GM12878 (cell line): ENCODE results near the gene TRPM1. TPM values are rescaled to one million over a fixed set of nuclear protein-coding genes. Genes with fewer than 3 reads are reported as not detected.

Experiments
- ATAC-seq: fragments of 200-7000 bp; cut with Tn5 transposase; 3 replicates; pipeline ENCODE4 v1.9.1; 2020; ENCODE audit warnings: mild to moderate bottlenecking, moderate library complexity
- BruUV-seq: library from RNA; stranded (reverse); fragments of 400-500 nt; replicated peaks from 2 replicates; lab custom pipeline; 2021; lab: Mats Ljungman, UMichigan
- CTCF ChIA-PET: fragments of 300-600 bp; sonication (Branson Sonifier 250); formaldehyde crosslinking; extraction: SDS; loops from one replicate; lab custom pipeline; 2021; ENCODE audit warnings: inconsistent platforms; lab: Yijun Ruan, JAX
- POLR2A ChIA-PET: fragments of 350-600 bp; formaldehyde crosslinking; extraction: SDS; loops from one replicate; lab custom pipeline; 2021; ENCODE audit warnings: inconsistent platforms; lab: Charles Lee
- RAD21 ChIA-PET: fragments of 300-600 bp; sonication (Branson Sonifier 250); formaldehyde crosslinking; loops from one replicate; lab custom pipeline; 2023; ENCODE audit warnings: antibody characterized with exemption; ENCODE audit not compliant: unreplicated experiment; lab: Charles Lee
- SMC1A ChIA-PET: fragments of 300-600 bp; sonication (Branson Sonifier 250); formaldehyde crosslinking; loops from one replicate; lab custom pipeline; 2023; ENCODE audit not compliant: unreplicated experiment, uncharacterized antibody; lab: Charles Lee
- DNase-seq: peaks from one replicate; pipeline ENCODE4 v3.0.0-alpha.2; 2011; ENCODE audit warnings: low read depth, low spot score
- FAIRE-seq: peaks from 3 replicates; lab custom pipeline; 2011; peaks lifted over from hg19 to GRCh38; lab: Jason Lieb, UNC
- H2AFZ ChIP-seq: 2 replicates; pipeline ENCODE4 v1.6.0; 2011; ENCODE audit warnings: low read depth, low read length, control low read depth; ENCODE audit not compliant: control insufficient read depth
- H3K27ac ChIP-seq: 2 replicates; pipeline ENCODE4 v1.5.1; 2011; ENCODE audit warnings: control low read depth; ENCODE audit not compliant: control insufficient read depth, insufficient read depth
- H3K27me3 ChIP-seq, 2 experiments: replicated peaks in 1 of 2; 2 replicates each; pipeline versions ENCODE4 v1.6.0 to v1.6.1; 2011; ENCODE audit warnings: low read length in 1 of 2; ENCODE audit not compliant: control insufficient read depth in 2 of 2, insufficient read depth in 2 of 2
- H3K36me3 ChIP-seq, 2 experiments: 2 replicates each; pipeline ENCODE4 v1.5.1; 2011; ENCODE audit warnings: low read length in 1 of 2; ENCODE audit not compliant: control insufficient read depth in 2 of 2, insufficient read depth in 2 of 2
- H3K4me1 ChIP-seq: 2 replicates; pipeline ENCODE4 v1.6.1; 2011; ENCODE audit warnings: mild to moderate bottlenecking, low read length, moderate library complexity, mixed read lengths; ENCODE audit not compliant: control insufficient read depth, insufficient read depth
- H3K4me2 ChIP-seq: 2 replicates; pipeline ENCODE4 v1.6.0; 2011; ENCODE audit warnings: control low read depth; ENCODE audit not compliant: control insufficient read depth, insufficient read depth
- H3K4me3 ChIP-seq: fragments of 200-600 bp; sonication (generic); 2 replicates; pipeline ENCODE4 v1.5.1; 2016
- H3K79me2 ChIP-seq: 2 replicates; pipeline ENCODE4 v1.6.0; 2011; ENCODE audit warnings: low read length; ENCODE audit not compliant: control insufficient read depth, insufficient read depth
- H3K9ac ChIP-seq: 2 replicates; pipeline ENCODE4 v1.8.0; 2011; ENCODE audit warnings: low read length, control low read depth, mixed read lengths; ENCODE audit not compliant: control insufficient read depth, insufficient read depth
- H3K9me3 ChIP-seq: replicated peaks from 3 replicates; pipeline ENCODE4 v1.5.1; 2011; ENCODE audit warnings: mild to moderate bottlenecking, low read length; ENCODE audit not compliant: control insufficient read depth, insufficient read depth
- H4K20me1 ChIP-seq: 2 replicates; pipeline ENCODE4 v1.6.0; 2011; ENCODE audit not compliant: control insufficient read depth, insufficient read depth
- BCL11A ChIP-seq: IDR thresholded peaks from 2 replicates; pipeline ENCODE4 v1.6.1; 2011; ENCODE audit warnings: low read depth, low read length
- CBX5 ChIP-seq: sonication (generic); IDR thresholded peaks from 2 replicates; pipeline ENCODE4 v1.6.1; 2016; ENCODE audit warnings: low read depth, moderate library complexity, mild to moderate bottlenecking, inconsistent platforms
- CHD1 ChIP-seq: IDR thresholded peaks from 2 replicates; pipeline ENCODE4 v1.6.1; 2012; ENCODE audit warnings: low read depth, low read length, improper control_type of control experiment
- EED ChIP-seq: sonication (generic); IDR thresholded peaks from 2 replicates; pipeline ENCODE4 v1.6.1; 2016; ENCODE audit warnings: antibody characterized with exemption, low read depth
- GABPA ChIP-seq: IDR thresholded peaks from 2 replicates; pipeline ENCODE4 v1.6.1; 2014; ENCODE audit warnings: antibody characterized with exemption, low read depth, mild to moderate bottlenecking, inconsistent platforms
- GATAD2B ChIP-seq: fragments of 450-650 bp; conservative IDR thresholded peaks from 2 replicates; pipeline ENCODE4 v1.6.1; 2017; ENCODE audit warnings: low read depth, mild to moderate bottlenecking, moderate library complexity
- MXI1 ChIP-seq: fragments of 150-350 bp; IDR thresholded peaks from 2 replicates; pipeline ENCODE4 v1.6.1; 2011; ENCODE audit warnings: low read depth, mild to moderate bottlenecking, inconsistent platforms, low read length, improper control_type of control experiment
- NFYB ChIP-seq: IDR thresholded peaks from 2 replicates; pipeline ENCODE4 v1.6.1; 2011; ENCODE audit warnings: low read depth, mild to moderate bottlenecking, low read length, improper control_type of control experiment, moderate library complexity; ENCODE audit not compliant: insufficient read depth
- RAD51 ChIP-seq: fragments of 450-650 bp; IDR thresholded peaks from 2 replicates; pipeline ENCODE4 v1.6.1; 2016; ENCODE audit warnings: moderate library complexity, mild to moderate bottlenecking, inconsistent platforms
- RBBP5 ChIP-seq: fragments of 200-600 bp; sonication (generic); conservative IDR thresholded peaks from 2 replicates; pipeline ENCODE4 v1.6.1; 2016
- RFX5 ChIP-seq: IDR thresholded peaks from 2 replicates; pipeline ENCODE4 v1.6.1; 2011; ENCODE audit warnings: low read depth, low read length, improper control_type of control experiment
- SIN3A ChIP-seq: IDR thresholded peaks from 2 replicates; pipeline ENCODE4 v1.6.1; 2012; ENCODE audit warnings: low read depth, low read length, improper control_type of control experiment
- SMAD1 ChIP-seq: fragments of 450-650 bp; IDR thresholded peaks from 2 replicates; pipeline ENCODE4 v1.6.1; 2018; ENCODE audit warnings: mild to moderate bottlenecking, low read depth; ENCODE audit not compliant: partially characterized antibody
- SMC3 ChIP-seq: IDR thresholded peaks from 2 replicates; pipeline ENCODE4 v1.6.1; 2011; ENCODE audit warnings: low read length, improper control_type of control experiment, borderline replicate concordance
- SP1 ChIP-seq: IDR thresholded peaks from one replicate; pipeline ENCODE4 v1.6.1; 2011; ENCODE audit warnings: low read depth, low read length
- SREBF2 ChIP-seq: IDR thresholded peaks from 2 replicates; pipeline ENCODE4 v1.6.1; 2012; ENCODE audit warnings: mild to moderate bottlenecking, low read length
- ZNF217 ChIP-seq: fragments of 450-650 bp; IDR thresholded peaks from 2 replicates; pipeline ENCODE4 v1.6.1; 2017; ENCODE audit warnings: antibody characterized with exemption, mild to moderate bottlenecking
- WGBS: methylation state at CpG from one replicate; pipeline ENCODE4 v1.1.6; 2016; ENCODE audit warnings: low lambda C conversion rate; ENCODE audit not compliant: insufficient replicate concordance, insufficient coverage; ENCODE audit errors: missing lambda C conversion rate; 5-methylcytosine and 5-hydroxymethylcytosine counted together
- in situ Hi-C: fragments of 300-500 bp; cut with MboI; formaldehyde crosslinking; loops from 9 replicates; pipeline ENCODE4 v1.14.3; 2018; ENCODE audit warnings: mixed read lengths
- intact Hi-C: fragments of 100-400 bp; cut with micrococcal nuclease; formaldehyde crosslinking; loops from one replicate; pipeline ENCODE4 v1.14.2; 2022; ENCODE audit not compliant: unreplicated experiment
- polyA plus RNA-seq, 11 experiments: library from polyadenylated mRNA; depleted of rRNA in 4 of 11; unstranded in 6 of 11; stranded (reverse) in 5 of 11; fragments of >200 nt; fragmentation: Nextera tagmentation in 4 of 11; fragmentation: Illumina TruSeq in 1 of 11; extraction: Ambion mirVana in 4 of 11; extraction: Trizol in 1 of 11; gene quantifications; 1 replicate in 1 of 11; 2 replicates in 10 of 11; pipeline versions ENCODE4 v1.2.1 to v1.2.3, GENCODE V29; 2011 to 2016; ENCODE audit warnings: inconsistent platforms in 2 of 11, missing spikeins in 2 of 11, low read depth in 1 of 11
- total RNA-seq, 4 experiments: library from RNA; depleted of rRNA in 3 of 4; stranded (reverse); fragments of >200 nt in 3 of 4; fragmentation: Illumina TruSeq in 1 of 4; extraction: Trizol in 1 of 4; gene quantifications; 2 replicates each; pipeline versions ENCODE4 v1.2.1 to v1.2.3, GENCODE V29; 2013 to 2021
- TF ChIP-seq, protein P1 (sequence below): IDR thresholded peaks from 2 replicates; pipeline ENCODE4 v1.6.1; 2011; ENCODE audit warnings: borderline replicate concordance, low read depth, mild to moderate bottlenecking, moderate library complexity, low read length; ENCODE audit not compliant: insufficient read depth, poor library complexity, severe bottlenecking

Gene TRPM1
- total and polyA plus RNA-seq, 10 of the 15 experiments (the other 5 are each of a cell fraction or from before 2014, with no cell fraction given) = 0.01 to 0.10 (median 0.05) TPM; not detected in 4

DNA sequence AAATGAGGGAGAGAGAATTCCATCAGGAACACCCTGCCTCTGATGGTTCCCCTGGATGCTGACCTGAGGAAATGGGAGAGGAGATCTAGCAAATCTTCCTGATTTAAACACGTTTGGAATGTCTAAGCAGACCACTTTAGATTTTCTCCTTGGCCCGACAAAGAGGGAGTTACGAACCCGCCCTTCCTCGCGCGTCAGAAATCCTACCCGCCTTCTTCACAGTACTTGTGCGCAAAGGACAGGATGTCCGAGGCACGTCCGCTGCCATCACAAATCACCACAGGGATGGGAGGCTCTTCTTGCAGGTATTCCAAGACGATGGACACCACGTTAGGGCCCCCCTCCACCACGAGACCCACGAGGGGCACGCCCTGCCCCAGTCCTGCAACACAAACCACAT lies 38.6 kb downstream of the TRPM1 start:
- SMC1A ChIA-PET = no interaction called here
- RAD21 ChIA-PET = no interaction called here

More for the DNA sequence above, 38.6 kb downstream of the TRPM1 start:
- no TSS peak for BruUV-seq
- Histone ChIP-seq H3K79me2 (no peaks in the 10 kb centered on the region), H3K4me2 (no peak overlapping the region), H3K27ac (no peak overlapping the region), H3K9ac (no peak overlapping the region), H3K4me1 (no peaks in the 10 kb centered on the region), H4K20me1 (no peaks in the 10 kb centered on the region), H3K36me3 (no peaks in the 10 kb centered on the region), H3K4me3 (no peak overlapping the region), H2AFZ (no peak overlapping the region), H3K27me3 (no peaks in the 10 kb centered on the region; a peak in 1 of 4 replicates), H3K9me3 (no peaks in the 10 kb centered on the region)
- no peak for TF ChIP-seq RAD51
- no peak for TF ChIP-seq RFX5
- no peak for TF ChIP-seq SMAD1
- TF ChIP-seq CBX5 = no peak
- no peak for TF ChIP-seq GABPA
- TF ChIP-seq MXI1 = no peak
- TF ChIP-seq, protein P1, sequence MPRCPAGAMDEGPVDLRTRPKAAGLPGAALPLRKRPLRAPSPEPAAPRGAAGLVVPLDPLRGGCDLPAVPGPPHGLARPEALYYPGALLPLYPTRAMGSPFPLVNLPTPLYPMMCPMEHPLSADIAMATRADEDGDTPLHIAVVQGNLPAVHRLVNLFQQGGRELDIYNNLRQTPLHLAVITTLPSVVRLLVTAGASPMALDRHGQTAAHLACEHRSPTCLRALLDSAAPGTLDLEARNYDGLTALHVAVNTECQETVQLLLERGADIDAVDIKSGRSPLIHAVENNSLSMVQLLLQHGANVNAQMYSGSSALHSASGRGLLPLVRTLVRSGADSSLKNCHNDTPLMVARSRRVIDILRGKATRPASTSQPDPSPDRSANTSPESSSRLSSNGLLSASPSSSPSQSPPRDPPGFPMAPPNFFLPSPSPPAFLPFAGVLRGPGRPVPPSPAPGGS = no peak
- no peak for TF ChIP-seq NFYB
- no peak for TF ChIP-seq RBBP5
- TF ChIP-seq SMC3 = no peak
- TF ChIP-seq SP1 = no peak
- TF ChIP-seq ZNF217 = no peak
- no peak for TF ChIP-seq SIN3A
- no peak for TF ChIP-seq GATAD2B
- TF ChIP-seq EED = no peak
- no peak for TF ChIP-seq SREBF2
- no peak for TF ChIP-seq BCL11A
- TF ChIP-seq CHD1 = no peak
- ATAC-seq = no peak
- intact Hi-C loops (no loop called here), in situ Hi-C loops (no loop called here)
- WGBS = 60% methylated on average over 14 of the region's 17 CpGs
- CTCF ChIA-PET = no interaction called here
- DNase-seq = no peak
- POLR2A ChIA-PET = no interaction called here
- no peak for FAIRE-seq
